ENCODE measurements around the gene SLC41A3. TPM values are rescaled to one million over a fixed set of nuclear protein-coding genes. Genes with fewer than 3 reads are reported as not detected.
A peak's percentile ranks its signal among the peaks of the same experiment; 100 is the strongest.

SLC41A3 gene
- total RNA-seq, 1 experiment from 2014 or later: 35.5 TPM

DNA sequence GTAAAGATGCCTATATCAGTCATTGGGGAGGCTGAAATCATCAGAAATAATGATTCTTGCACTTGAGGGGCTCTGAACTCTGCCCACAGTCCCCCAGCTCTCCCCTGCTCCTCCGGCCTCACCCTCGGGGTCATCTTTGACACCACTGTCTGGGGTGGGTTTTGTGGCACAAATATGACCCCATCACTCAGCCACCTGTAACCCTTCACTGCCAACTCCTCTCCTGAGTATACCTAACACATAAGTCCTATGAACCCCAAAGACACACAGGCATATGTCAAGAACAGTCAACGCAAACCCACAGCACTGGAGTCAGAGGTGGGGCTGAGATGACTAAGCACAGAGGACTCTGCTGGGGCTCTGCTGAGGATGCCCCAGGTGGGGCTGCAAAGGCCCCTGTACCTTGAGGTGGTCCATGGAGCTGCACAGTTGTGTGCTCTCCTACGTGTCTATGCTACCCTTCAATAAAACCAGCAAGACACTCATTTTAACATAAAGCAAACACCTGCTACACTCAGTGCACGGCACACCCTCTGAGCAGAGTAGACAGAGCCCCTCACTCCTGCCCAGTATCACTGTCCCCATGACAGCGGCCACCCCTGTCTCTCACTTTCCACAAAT lies 29.9 kb downstream of the SLC41A3 start:
- Histone ChIP-seq H3K4me1 (ENCODE audit: insufficient read depth, low read length) (no peaks in the 10 kb centered on the region), H3K79me2 (ENCODE audit: insufficient read depth, low read length) (no peaks in the 10 kb centered on the region), H3K56ac (ENCODE audit: insufficient read length, low read depth, low read length) (no peak overlapping the region), H3K27me3 (ENCODE audit: insufficient read depth, low read length) (no peaks in the 10 kb centered on the region), H3K4me2 (ENCODE audit: insufficient read depth, insufficient read length, low read length) (no peak overlapping the region), H3K4ac (ENCODE audit: low read depth, low read length) (no peak overlapping the region), H3K9ac (ENCODE audit: extremely low read depth, insufficient read length, low read length) (no peak overlapping the region), H2BK5ac (ENCODE audit: insufficient read length, low read length) (no peak overlapping the region), H3K27ac (ENCODE audit: insufficient read length, low read depth, low read length) (no peak overlapping the region), H2BK12ac (ENCODE audit: insufficient read length, low read depth, low read length) (no peak overlapping the region), H3K23me2 (ENCODE audit: insufficient read length, low read depth, low read length, poor library complexity, severe bottlenecking) (no peaks in the 10 kb centered on the region), H3K14ac (ENCODE audit: insufficient read depth, low read length) (no peak overlapping the region), H2BK120ac (ENCODE audit: low read depth, low read length, poor library complexity, severe bottlenecking) (no peak overlapping the region), H4K91ac (ENCODE audit: insufficient read length, low read depth, low read length) (no peak overlapping the region), H2BK20ac (ENCODE audit: low read depth, low read length, poor library complexity, severe bottlenecking) (no peak overlapping the region), H3K18ac (ENCODE audit: insufficient read length, low read depth, low read length) (no peak overlapping the region), H4K8ac (replicated peaks; ENCODE audit: insufficient read length, low read depth, low read length) (no peak overlapping the region), H2AFZ (ENCODE audit: low read length) (no peak overlapping the region), H2AK5ac (ENCODE audit: insufficient read length, low read length) (no peak overlapping the region), H4K20me1 (ENCODE audit: control insufficient read depth, insufficient read depth, insufficient read length) (no peaks in the 10 kb centered on the region), H4K5ac (ENCODE audit: insufficient read length, low read depth, low read length) (no peak overlapping the region), H3K23ac (ENCODE audit: insufficient read length, low read depth, low read length) (no peak overlapping the region), H3T11ph (ENCODE audit: low read length) (no peak overlapping the region), H2BK15ac (ENCODE audit: low read depth, low read length) (no peak overlapping the region), H3K9me3 (ENCODE audit: control insufficient read depth, low read depth, low read length) (no peaks in the 10 kb centered on the region), H3K79me1 (ENCODE audit: insufficient read depth, low read depth, low read length, poor library complexity, severe bottlenecking) (no peaks in the 10 kb centered on the region)
- no peak for DNase-seq
- Mint-ChIP-seq H3K27me3 (ENCODE audit: low read depth) (no peaks in the 10 kb centered on the region), H3K4me1 (peaks cover 9 to 10% of the 10 kb centered on the region in 2 experiments), H3K27ac (peak overlapping the region in 1 of 3 experiments; percentile 0; a peak in 3 of 7 replicates), H3K4me3 (no peak overlapping the region), H3K9me3 (no peaks in the 10 kb centered on the region), H3K36me3 (ENCODE audit: insufficient read depth in 1 of 3, low read depth in 3 of 3) (peaks cover 0 to 13% (median 3%) of the 10 kb centered on the region in 3 experiments; a peak in 4 of 7 replicates)
- TF ChIP-seq, protein P1, sequence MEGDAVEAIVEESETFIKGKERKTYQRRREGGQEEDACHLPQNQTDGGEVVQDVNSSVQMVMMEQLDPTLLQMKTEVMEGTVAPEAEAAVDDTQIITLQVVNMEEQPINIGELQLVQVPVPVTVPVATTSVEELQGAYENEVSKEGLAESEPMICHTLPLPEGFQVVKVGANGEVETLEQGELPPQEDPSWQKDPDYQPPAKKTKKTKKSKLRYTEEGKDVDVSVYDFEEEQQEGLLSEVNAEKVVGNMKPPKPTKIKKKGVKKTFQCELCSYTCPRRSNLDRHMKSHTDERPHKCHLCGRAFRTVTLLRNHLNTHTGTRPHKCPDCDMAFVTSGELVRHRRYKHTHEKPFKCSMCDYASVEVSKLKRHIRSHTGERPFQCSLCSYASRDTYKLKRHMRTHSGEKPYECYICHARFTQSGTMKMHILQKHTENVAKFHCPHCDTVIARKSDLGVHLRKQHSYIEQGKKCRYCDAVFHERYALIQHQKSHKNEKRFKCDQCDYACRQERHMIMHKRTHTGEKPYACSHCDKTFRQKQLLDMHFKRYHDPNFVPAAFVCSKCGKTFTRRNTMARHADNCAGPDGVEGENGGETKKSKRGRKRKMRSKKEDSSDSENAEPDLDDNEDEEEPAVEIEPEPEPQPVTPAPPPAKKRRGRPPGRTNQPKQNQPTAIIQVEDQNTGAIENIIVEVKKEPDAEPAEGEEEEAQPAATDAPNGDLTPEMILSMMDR (conservative IDR thresholded peaks at IDR 0.05): no peak
- no CpG with 5 or more reads among the region's 6 CpGs for WGBS (ENCODE audit: extremely low coverage, insufficient read length, low lambda C conversion rate)
